NCI-H2171 treated with DMSO at 0.1 percent for 48 hours (cell line): Measurements from ENCODE around the gene SLC17A8.
A peak's percentile ranks its signal among the peaks of the same experiment; 100 is the strongest.
"Not testable (repeated sequence)": the region's sequence is repeated elsewhere in the genome, so short reads cannot be mapped to it uniquely, and the experiment has no call there.

Experiments used
- DNase-seq: peaks from one replicate; lab custom pipeline; 2025; lab: John Stamatoyannopoulos, UW

The SLC17A8 gene

DNA sequence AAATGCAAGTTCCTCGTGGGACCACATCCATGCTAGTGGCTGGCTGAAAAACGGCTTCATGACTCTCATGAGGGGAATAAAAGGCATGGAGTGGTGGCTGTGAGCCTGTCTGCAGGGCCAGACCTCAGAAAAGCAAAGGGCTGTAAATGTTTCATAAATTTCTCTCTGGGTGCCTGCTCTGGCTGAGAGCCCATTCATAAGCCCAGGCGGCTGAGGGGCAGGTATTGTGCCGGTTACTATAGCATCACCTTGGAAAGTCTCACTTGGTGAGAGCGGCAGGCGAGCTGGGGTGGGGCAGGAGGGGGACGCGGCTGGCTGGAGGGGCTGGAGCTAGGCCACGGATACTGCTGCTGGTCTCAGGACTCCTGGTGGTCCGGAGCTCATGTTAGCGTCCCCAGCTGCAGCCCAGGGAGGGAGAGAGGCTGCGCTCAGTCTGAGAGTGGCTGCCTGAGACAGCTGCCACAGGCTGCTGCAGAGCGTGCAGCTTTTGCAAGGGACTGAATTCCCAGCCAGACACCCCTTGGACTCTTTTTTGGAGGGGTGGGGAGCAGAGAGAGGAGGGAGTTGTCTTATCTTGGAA is at the start of gene SLC17A8:
SLC17A8 (plus strand) TSS at position 431 of the 580 bp plus-strand sequence. CDS start 318 bp downstream, outside the sequence.
- no peak for DNase-seq

GRCh38 chr12:100308138-100308537 is 48.7 kb upstream of the SLC17A8 start:
- DNase-seq, result not testable (repeated sequence)

GRCh38 chr12:100311317-100311716 is 45.6 kb upstream of the SLC17A8 start:
- no peak for DNase-seq

DNA sequence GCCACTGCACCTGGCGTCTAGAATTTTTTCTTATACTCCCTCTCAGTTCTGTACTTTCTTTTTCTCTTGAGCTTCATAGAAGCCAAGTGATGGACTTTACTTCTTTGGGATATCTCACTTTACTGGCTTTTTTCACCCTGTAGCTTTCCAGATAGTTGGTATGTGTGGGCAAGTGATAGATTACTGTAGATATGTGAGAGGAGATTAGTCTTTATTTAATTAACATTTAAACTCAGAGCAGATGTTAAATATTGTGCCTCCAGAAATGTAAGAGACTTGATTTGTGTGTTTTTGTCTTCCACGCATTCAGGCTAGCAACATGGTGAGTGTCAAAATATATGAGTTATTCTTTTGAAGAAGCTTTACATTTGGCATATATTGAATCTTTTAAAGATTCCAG is 39.5 kb upstream of the SLC17A8 start:
- DNase-seq, result no peak

GRCh38 chr12:100324498-100324897 is 32.4 kb upstream of the SLC17A8 start:
- no peak for DNase-seq

DNA sequence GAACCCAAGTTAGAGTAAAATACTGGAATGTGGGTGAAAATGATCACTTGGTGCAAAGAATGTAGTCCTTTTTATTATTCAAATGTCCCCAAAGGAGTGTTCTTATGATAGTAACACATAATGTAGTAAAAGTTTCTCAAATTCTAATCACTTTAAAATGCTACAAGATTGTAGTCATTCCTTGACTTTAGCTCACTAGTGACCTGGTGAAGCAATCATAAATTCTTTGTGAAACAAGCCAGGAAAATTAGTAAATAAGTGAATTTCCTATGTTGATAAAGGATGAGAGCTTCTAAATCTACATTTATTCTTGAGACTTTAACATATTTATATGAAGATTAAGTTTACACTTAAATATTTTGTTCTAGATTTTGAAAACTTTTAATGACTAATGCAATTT is 30.7 kb upstream of the SLC17A8 start:
- DNase-seq, result no peak

DNA sequence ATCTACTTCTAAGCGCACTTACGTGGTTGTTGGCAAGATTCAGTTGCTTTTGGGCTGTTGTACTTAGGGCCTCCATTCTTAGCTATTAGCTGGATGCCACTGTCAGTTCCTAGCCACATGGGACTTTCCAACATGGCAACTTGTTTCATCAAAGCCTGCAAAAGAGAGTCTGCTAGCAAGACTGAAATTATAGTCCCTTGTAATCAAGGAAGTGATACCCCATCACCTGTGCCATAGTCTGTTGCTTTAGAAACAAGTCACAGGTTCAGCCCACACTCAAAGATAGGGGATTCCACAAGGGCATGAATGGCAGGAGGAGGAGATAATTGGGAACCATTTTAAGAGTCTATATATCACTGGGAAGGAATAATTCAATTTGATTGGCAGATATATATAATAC is 27.1 kb upstream of the SLC17A8 start:
- DNase-seq, result no peak

DNA sequence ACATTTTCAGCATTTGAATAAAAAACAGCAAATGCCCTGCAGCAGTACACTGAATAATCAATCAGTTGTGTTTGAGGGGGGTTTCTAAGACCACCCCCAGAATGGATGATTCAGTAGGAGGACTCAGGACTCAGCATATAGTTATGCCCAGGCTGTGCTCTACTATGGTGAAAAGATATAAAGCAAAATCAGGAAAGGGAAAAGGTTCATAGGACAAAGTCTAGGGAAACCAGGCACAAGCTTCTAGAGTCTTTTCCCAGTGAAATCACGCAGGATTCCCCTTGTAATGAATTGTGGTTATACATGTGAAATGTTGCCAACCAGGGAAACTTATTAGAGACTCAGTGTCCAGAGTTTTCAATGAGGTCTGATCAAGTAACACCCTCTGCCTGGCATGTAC is 25.0 kb upstream of the SLC17A8 start:
- DNase-seq, result no peak

DNA sequence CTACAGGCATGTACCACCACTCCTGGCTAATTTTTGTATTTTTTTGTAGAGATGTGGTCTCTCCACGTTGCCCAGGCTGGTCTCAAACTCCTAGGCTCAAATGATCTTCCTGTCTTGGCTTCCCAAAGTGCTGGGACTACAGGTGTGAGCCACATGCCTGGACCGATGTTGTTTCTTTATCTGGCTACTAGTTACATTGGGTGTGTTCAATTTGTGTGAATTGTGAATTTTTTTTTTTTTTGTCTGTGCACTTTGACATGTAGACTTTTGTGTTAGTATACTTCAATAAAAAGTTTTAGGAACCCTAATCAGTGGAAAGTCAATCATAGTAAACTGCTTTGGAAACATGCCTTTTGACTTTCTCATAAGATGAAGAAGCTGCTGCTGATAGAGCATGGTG is 24.0 kb upstream of the SLC17A8 start:
- no peak for DNase-seq

DNA sequence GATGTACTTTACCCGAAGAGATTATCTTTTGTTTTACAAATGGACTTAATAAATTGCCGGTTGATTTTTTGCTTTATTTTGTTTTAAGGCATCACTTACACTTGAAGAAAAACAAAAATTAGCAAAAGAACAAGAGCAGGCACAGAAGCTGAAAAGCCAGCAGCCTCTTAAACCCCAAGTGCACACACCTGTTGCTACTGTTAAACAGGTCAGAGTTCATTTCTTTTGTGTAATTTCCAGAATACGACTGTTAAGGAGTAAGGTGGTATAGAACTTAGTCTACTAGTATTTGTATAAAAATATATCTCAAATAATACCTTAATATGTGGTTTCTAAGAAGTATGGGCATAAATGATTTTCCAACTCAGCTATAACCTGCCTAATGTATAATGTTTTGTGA is 19.6 kb upstream of the SLC17A8 start:
- no peak for DNase-seq

DNA sequence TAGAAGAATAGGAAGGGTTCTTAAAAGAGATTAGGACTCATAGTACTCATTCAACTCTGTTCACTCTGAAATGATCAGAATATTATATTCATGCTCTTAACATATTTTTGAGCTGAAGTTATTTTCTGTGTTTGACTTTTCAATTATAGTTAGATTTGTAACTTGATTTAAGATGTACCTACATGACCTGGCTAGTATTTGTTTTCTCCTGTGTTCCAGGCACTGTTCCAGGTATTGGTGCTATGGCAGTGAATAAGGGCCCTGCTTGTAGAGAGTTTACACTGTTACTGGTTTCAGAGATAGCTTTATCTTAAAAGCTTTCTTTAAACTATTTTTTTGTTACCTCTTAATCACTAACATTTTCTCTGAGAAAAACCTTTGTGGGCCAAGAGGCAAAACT is 19.1 kb upstream of the SLC17A8 start:
- no peak for DNase-seq

- DNase-seq, result no peak
Measured at GRCh38 chr12:100339071-100339470, 17.8 kb upstream of the SLC17A8 start.

DNA sequence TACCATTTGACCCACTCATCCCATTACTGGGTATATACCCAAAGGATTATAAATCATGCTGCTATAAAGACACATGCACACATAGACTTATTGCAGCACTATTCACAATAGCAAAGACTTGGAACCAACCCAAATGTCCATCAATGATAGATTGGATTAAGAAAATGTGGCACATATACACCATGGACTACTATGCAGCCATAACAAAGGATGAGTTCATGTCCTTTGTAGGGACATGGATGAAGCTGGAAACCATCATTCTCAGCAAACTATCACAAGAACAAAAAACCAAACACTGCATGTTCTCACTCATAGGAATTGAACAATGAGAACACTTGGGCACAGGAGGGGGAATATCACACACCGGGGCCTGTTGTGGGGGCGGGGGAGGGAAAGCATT is 14.0 kb upstream of the SLC17A8 start:
- not testable (repeated sequence) for DNase-seq

GRCh38 chr12:100344351-100344750 is 12.5 kb upstream of the SLC17A8 start:
- not testable (repeated sequence) for DNase-seq

DNA sequence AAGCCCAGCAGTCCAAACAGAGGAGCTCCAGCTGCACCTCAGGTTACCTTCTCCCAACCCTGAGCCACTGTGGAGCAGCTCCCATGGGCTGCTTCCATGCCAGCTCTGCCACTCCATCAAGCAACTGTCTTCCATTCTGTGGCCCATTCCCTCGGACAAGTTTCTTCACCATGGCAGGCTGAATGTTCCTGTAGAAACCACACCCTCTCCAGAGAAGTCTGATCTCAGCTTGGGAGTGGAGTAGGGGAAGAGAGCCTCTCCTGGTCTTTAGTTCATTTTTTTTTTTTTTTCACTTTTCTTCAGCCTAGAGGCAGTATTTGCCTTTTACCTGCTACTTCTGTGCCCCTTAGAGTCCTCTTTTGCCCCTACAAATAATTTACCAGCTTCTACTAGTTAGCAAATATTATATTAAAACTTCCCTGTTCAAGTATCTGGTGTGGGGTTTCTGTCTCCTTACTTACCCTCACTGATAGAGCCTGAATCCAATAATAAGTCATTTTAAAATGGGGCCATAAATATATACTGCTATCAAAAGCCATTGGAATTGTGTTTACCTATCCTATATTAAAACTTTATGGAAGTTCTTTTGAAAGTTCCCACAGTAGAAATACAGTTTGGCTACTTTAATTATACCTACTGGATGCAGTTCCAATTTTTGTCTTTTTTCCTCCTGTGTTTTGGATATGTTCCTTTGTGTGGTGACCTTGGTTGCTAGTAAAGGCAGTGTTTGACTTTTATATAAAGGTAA is 11.7 kb upstream of the SLC17A8 start:
- no peak for DNase-seq

GRCh38 chr12:100346660-100347059 is 10.2 kb upstream of the SLC17A8 start:
- DNase-seq, result peak; percentile 59

GRCh38 chr12:100348657-100349454 is 8.0 kb upstream of the SLC17A8 start:
- peak; percentile 71 for DNase-seq

DNA sequence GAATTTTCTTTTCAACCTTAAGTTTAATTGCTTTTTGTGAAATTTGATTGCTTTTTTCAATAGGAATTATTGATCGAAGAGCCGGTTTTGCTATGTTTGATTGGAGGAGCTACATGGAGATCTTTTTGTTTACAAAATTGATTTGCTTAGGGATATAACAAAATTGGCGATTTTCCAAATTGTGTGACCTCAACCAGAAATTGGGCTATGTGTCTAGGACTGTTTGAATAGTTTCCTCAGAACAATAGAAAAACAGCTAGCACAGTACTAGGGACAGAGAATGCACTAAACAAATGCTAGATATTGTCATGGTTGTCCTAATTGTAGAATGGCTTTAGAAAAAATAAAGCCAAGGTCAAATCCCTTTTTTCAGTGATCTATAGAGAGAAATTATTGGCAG is 2.4 kb downstream of the SLC17A8 start:
- no peak for DNase-seq

- DNase-seq, result no peak
Measured at GRCh38 chr12:100359822-100360221, 2.9 kb downstream of the SLC17A8 start.

DNA sequence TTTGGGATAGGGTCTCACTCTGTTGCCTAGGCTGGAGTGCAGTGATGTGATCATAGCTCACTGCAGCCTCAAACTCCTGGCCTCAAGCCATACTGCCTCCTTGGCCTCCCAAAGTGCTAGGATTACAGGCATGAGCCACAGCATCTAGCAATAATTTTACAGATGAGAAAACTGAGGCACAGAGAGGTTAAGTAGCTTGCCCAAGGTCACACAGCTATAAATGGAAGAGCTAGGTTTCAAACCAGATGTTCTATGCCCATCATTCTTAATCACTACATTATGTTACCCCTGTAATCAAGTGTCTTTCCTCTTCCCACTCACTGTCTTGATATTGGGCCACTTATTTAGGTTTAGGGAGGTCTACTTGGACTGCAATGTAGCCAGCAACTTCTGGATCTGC is 3.6 kb downstream of the SLC17A8 start:
- DNase-seq, result no peak

GRCh38 chr12:100364324-100364723 is 7.5 kb downstream of the SLC17A8 start:
- no peak for DNase-seq

- no peak for DNase-seq
Measured at GRCh38 chr12:100365411-100365810, 8.5 kb downstream of the SLC17A8 start.

DNA sequence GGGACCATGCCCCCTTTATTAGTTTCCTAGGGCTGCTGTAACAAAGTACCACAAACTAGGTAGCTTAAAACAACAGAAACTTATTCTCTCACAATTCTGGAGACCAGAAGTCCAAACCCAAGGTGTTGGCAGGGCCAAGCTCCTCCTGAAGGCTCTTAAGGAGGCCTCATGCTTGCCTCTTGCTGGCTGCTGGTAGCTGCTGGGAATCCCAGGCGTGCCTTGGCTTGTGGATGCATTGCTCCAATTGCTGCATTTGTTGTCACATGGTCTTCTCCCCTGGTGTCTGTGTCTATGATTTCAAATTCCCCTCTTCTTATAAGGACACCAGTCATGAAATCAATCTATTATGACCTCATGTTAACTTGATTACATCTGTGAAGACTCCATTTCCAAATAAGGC is 11.2 kb downstream of the SLC17A8 start:
- DNase-seq, result peak; percentile 16
